PFSK-1 (cell line): ENCODE measurements around the gene PROM2.

Experiments
- FOXP2 ChIP-seq: optimal IDR thresholded peaks from 2 replicates; pipeline ENCODE3; 2011; ENCODE audit warnings: borderline replicate concordance, control low read depth, inconsistent platforms; ENCODE audit not compliant: insufficient read depth; ENCODE audit errors: extremely low read length, extremely low read depth
- POLR2AphosphoS5 ChIP-seq: IDR thresholded peaks from 2 replicates; pipeline ENCODE4 v1.6.1; 2012; ENCODE audit warnings: low read depth, mild to moderate bottlenecking, control low read depth, low read length, moderate library complexity
- SIN3A ChIP-seq: IDR thresholded peaks from 2 replicates; pipeline ENCODE4 v1.6.1; 2012; ENCODE audit warnings: mild to moderate bottlenecking, low read length, moderate library complexity, borderline replicate concordance; ENCODE audit not compliant: insufficient read depth
- TAF1 ChIP-seq: IDR thresholded peaks from 2 replicates; pipeline ENCODE4 v1.6.1; 2012; ENCODE audit warnings: low read length, control low read depth, borderline replicate concordance; ENCODE audit not compliant: insufficient read depth
- TF ChIP-seq, protein P1 (sequence below), 2 experiments: IDR thresholded peaks; 2 replicates each; pipeline versions ENCODE4 v1.6.1 to v1.8.0; 2011 to 2012; ENCODE audit warnings: low read depth in 2 of 2, low read length in 2 of 2, control low read depth in 1 of 2, inconsistent platforms in 1 of 2, mild to moderate bottlenecking in 1 of 2, moderate library complexity in 1 of 2; ENCODE audit not compliant: insufficient read depth in 1 of 2

PROM2 gene

DNA sequence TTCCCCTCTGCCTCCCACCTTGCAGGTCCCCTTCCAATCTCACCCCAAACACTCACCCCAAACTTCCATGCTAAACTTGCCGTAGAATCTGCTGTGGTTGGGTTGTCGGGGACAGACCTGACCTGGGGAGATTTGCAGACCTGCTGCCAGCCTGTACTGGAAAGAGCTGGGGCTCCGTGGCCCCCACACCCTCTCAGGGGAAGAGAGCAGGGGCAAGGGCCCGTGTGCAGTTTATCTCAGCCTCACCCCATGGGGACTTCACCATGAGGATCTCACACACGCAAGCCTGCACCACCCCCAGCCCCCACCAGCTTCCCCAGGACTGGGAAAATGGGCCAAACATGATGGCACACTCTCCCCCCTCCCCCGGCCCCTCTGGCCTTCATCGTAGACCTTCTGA is 53.6 kb downstream of the PROM2 start:
- TF ChIP-seq, protein P1, sequence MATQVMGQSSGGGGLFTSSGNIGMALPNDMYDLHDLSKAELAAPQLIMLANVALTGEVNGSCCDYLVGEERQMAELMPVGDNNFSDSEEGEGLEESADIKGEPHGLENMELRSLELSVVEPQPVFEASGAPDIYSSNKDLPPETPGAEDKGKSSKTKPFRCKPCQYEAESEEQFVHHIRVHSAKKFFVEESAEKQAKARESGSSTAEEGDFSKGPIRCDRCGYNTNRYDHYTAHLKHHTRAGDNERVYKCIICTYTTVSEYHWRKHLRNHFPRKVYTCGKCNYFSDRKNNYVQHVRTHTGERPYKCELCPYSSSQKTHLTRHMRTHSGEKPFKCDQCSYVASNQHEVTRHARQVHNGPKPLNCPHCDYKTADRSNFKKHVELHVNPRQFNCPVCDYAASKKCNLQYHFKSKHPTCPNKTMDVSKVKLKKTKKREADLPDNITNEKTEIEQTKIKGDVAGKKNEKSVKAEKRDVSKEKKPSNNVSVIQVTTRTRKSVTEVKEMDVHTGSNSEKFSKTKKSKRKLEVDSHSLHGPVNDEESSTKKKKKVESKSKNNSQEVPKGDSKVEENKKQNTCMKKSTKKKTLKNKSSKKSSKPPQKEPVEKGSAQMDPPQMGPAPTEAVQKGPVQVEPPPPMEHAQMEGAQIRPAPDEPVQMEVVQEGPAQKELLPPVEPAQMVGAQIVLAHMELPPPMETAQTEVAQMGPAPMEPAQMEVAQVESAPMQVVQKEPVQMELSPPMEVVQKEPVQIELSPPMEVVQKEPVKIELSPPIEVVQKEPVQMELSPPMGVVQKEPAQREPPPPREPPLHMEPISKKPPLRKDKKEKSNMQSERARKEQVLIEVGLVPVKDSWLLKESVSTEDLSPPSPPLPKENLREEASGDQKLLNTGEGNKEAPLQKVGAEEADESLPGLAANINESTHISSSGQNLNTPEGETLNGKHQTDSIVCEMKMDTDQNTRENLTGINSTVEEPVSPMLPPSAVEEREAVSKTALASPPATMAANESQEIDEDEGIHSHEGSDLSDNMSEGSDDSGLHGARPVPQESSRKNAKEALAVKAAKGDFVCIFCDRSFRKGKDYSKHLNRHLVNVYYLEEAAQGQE (IDR thresholded peaks at IDR 0.05; ENCODE audit: insufficient read depth in 1 of 2, low read depth in 2 of 2, low read length in 2 of 2), result no peak
- TF ChIP-seq TAF1 (no peak), POLR2AphosphoS5 (no peak), FOXP2 (no peak), SIN3A (no peak)

DNA sequence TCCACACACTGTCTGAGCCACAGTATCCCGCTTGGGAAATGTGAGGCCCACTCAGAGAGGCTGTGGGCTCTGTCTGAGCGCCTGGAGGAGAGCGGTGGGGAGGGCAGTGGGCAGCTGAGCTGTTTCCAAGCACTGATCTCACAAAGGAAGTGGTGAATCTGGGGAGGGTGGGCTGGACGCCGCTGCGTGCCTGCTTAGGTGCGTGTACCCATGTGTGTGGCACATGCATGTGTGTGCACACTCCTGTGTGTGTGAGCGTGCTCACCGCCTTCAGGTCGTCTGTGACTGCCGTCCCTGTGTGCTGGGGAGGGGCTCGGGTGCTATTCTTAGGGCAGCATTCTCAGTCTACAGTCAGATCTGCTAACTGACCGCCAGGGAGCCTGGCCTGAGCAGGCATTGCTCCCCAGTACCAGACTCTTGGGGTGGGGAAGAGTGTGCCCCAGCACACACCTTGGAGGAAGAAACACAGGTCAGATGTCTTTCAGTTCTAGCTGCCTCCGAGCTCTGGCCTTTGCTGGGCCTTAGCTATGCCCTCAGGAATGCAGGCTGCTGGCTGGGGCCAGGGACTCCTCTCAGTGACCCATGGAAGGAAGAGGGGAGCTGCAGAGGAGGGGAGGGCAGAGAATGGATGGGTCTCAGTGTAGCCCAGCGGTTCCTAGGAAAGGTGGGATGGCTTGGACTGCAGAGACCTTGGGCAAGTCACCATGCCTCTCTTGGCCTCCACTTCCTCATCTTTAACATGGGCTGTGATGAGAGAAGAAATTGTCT is 54.3 kb downstream of the PROM2 start:
- TF ChIP-seq TAF1, result no peak
- TF ChIP-seq, protein P1 (IDR thresholded peaks at IDR 0.05; ENCODE audit: insufficient read depth in 1 of 2, low read depth in 2 of 2, low read length in 2 of 2), result no peak
- TF ChIP-seq SIN3A, result no peak
- no peak for TF ChIP-seq POLR2AphosphoS5
- TF ChIP-seq FOXP2, result no peak

DNA sequence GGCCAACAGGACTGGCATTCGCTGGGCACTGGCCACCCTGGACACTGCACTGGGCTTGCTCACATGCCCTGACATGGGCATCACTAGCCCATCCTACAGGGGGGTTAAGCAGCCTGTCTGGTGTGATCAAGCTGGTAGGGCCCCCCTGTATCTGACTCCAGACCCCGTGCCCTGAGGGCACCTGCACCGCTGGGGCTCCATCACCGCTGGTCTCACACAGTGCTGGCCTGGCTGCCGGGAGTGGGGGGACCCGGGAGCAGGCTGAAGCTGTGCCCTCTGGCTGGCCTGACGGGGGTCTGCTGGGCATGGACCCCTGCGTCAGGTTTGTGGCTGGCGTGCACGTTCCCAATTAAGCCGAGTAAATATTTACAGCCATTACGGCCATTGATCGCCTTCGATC is 55.2 kb downstream of the PROM2 start:
- TF ChIP-seq POLR2AphosphoS5 (no peak), SIN3A (no peak)
- TF ChIP-seq, protein P1 (IDR thresholded peaks at IDR 0.05; ENCODE audit: insufficient read depth in 1 of 2, low read depth in 2 of 2, low read length in 2 of 2), result no peak

DNA sequence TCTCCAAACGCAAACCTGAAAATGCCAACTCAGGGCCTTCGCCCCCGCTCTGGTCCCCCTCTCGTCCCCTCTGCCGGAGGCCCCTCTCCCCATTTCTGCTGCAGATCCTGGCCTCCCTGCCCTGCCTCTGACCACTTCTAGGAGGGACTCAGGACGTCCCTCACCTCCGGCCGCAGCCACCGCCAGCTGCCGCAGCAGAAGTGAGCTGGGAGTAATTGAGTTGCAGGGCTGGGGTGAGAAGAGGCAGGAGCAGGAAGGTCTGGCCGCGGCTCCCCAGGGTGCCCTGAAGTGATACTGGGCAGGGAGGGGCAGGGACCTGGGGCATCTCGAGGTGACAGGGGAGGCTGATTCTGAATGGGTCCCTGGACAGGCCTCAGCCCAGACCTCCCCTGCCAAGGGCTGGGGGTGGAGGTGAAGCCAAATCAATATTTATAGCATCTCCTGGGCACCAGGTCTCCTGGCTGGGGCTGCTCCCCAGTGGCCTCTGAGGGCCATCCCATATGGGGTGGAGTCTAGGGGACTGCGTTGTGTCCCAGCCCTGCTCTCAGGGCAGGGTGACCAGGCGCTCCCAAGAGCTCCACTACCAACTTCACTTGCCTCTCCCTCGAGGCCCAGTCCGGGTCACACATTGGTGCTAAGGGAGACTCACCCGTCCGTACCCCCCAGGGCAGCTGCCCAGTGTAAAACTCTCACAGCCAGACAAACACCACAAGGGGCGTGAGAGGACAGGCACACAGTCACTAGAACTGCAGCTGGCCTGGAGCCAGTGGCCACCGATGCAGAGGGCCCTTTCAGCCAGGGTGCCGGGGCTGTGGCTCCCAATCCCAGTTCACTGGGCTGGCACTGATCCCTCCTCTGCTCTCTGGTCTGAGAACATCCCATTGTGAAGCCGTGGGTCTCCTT is 55.9 kb downstream of the PROM2 start:
- no peak for TF ChIP-seq POLR2AphosphoS5
- TF ChIP-seq SIN3A, result no peak
- TF ChIP-seq, protein P1 (IDR thresholded peaks at IDR 0.05; ENCODE audit: insufficient read depth in 1 of 2, low read depth in 2 of 2, low read length in 2 of 2), result no peak
- TF ChIP-seq FOXP2, result no peak
- no peak for TF ChIP-seq TAF1
